ENCODE data around the gene TREH.
A peak's percentile ranks its signal among the peaks of the same experiment; 100 is the strongest.

TREH gene

DNA sequence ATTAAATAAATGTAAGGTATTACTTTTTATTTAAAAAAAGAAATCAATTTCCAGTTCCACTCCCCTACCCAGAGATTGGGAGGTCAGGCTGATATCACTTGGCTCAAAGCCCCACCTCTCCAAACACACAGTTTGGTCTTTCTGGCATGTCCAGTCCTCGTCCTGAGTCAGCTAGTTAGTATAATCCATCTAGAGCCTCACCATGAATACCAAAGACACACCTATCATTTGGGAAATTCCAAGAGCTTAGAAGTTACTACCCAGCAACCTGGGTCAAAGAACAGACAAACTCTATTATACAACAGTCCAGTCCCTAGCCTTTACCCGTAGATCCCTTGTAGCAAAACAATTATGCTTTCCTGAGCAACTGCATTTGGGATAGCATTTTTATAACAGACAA, 9.4 kb downstream of the TREH start:
- DNase-seq (ENCODE audit: low spot score) = no peak
- Mint-ChIP-seq H3K9me3 (no peaks in the 10 kb centered on the region), H3K27ac (no peak overlapping the region), H3K4me1 (ENCODE audit: low read depth) (no peaks in the 10 kb centered on the region), H3K27me3 (ENCODE audit: low read depth) (peaks cover 24% of the 10 kb centered on the region), H3K36me3 (ENCODE audit: low read depth) (no peaks in the 10 kb centered on the region), H3K4me3 (no peak overlapping the region)

DNA sequence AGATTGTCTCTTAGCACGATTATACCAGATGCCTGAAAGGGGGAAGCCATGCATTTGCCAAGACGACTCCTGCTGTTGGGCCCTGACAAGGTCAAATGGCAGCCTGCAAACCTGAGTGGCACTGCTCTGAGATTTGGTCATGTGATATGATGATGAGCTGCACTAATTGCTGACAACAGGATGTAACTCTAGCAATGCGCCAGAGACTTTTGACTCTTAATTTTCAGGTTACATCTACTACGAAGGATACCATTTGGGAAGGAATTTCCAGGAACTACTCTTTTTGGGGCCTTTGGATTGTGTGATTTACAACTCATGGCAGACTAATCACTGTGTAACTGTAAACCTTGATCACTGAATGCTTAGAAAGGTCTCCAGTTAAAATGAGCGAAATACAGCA, 13.1 kb downstream of the TREH start:
- H3K27me3 Mint-ChIP-seq (ENCODE audit: low read depth) = peaks cover 17% of the 10 kb centered on the region
- H3K9me3 Mint-ChIP-seq = no peaks in the 10 kb centered on the region
- no peak overlapping the region for H3K27ac Mint-ChIP-seq
- no peaks in the 10 kb centered on the region for H3K4me1 Mint-ChIP-seq (ENCODE audit: low read depth)
- H3K4me3 Mint-ChIP-seq = no peak overlapping the region
- DNase-seq (ENCODE audit: low spot score) = no peak
- H3K36me3 Mint-ChIP-seq (ENCODE audit: low read depth) = no peaks in the 10 kb centered on the region

DNA sequence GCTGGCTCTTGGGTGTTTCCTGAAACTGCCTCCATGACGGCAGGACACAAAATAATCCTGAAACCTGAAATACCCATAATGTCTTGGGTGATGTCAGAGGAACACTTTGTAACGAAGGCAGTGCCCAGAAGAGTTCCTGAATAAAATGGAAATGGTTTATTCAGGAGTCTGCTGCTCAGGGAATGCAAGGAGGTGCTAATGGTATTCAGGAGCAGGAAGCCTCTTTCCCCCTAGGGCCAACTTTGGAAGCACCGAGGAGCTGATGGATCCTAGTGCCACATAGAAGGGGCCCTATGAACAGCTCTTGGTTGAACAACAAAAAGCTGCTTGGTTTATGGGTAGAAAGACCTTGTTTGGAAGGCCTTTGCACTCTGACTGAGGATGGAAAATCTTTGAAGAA, 15.5 kb downstream of the TREH start:
- no peaks in the 10 kb centered on the region for H3K9me3 Mint-ChIP-seq
- H3K4me1 Mint-ChIP-seq (ENCODE audit: low read depth) = peaks cover 3% of the 10 kb centered on the region
- no peaks in the 10 kb centered on the region for H3K27me3 Mint-ChIP-seq (ENCODE audit: low read depth)
- DNase-seq (ENCODE audit: low spot score) = no peak
- no peak overlapping the region for H3K4me3 Mint-ChIP-seq
- H3K36me3 Mint-ChIP-seq (ENCODE audit: low read depth) = no peaks in the 10 kb centered on the region
- H3K27ac Mint-ChIP-seq = no peak overlapping the region

DNA sequence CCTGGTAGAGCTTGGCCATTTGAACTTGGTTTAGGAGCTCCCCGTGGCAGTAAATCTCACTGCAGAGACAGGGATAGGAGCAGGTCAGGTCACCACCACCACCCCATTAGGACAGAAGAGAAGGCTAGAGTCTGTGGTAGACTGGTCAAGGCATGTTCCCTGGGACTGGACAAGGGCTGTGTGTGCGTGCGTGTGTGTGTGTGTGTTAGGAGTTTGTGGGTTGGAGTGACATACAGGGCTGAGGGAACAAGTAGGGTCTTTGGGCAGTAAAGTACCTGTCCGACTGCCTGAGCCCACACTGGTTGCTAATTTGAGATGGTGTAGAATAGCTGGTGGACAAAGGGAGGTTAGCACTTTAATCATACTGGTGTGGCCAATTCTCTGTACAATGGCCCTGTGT, 16.1 kb downstream of the TREH start:
- DNase-seq (ENCODE audit: low spot score) = no peak
- Mint-ChIP-seq H3K27ac (no peak overlapping the region), H3K36me3 (ENCODE audit: low read depth) (no peaks in the 10 kb centered on the region), H3K9me3 (no peaks in the 10 kb centered on the region), H3K4me1 (ENCODE audit: low read depth) (peaks cover 3% of the 10 kb centered on the region), H3K4me3 (no peak overlapping the region), H3K27me3 (ENCODE audit: low read depth) (no peaks in the 10 kb centered on the region)

DNA sequence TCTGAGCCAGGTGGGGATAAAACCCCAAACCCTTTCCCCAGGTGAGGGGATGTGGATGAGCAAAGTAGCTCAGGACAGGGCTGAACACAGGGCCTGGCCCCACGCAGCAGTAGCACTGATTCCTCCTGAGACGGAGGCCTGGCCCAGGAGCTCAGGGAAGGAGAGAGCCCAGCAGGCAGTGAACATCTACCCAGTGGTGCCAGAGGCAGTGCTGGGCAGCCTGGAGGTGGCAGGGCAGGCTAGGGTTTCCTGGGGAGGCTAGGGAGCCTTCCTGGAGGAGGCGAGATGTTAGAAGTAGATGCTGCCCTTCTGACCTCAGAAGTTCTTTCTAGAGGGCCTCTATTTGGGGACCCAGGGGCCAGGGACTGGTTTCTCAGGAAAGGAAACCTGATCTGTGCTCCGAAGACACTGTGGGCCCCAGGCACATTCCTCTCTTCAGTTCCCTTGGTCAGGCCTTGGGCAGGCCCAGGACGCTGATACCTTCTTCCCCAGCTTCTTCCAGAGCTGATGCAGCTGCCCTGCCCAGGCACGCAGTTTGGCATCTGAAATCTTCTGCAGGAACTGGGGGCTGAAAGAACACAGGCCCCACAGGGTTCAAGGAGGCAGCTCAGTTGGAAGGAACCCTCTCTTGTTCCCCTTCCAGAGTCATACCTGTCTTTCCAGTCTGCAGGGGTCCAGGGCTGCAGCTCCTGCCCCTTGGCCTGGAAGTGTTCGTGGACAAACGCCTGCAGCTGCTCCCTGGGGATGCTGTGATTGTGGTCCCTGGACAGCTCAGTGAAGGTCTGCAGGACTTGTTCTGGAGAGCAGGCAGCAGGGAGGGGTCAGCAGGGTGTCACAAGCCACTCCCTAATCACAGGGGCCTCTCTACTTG, 16.8 kb downstream of the TREH start:
- H3K36me3 Mint-ChIP-seq (ENCODE audit: low read depth) = no peaks in the 10 kb centered on the region
- no peaks in the 10 kb centered on the region for H3K9me3 Mint-ChIP-seq
- no peak for DNase-seq (ENCODE audit: low spot score)
- H3K27ac Mint-ChIP-seq = no peak overlapping the region
- H3K27me3 Mint-ChIP-seq (ENCODE audit: low read depth) = no peaks in the 10 kb centered on the region
- no peak overlapping the region for H3K4me3 Mint-ChIP-seq
- peaks cover 3% of the 10 kb centered on the region for H3K4me1 Mint-ChIP-seq (ENCODE audit: low read depth)

DNA sequence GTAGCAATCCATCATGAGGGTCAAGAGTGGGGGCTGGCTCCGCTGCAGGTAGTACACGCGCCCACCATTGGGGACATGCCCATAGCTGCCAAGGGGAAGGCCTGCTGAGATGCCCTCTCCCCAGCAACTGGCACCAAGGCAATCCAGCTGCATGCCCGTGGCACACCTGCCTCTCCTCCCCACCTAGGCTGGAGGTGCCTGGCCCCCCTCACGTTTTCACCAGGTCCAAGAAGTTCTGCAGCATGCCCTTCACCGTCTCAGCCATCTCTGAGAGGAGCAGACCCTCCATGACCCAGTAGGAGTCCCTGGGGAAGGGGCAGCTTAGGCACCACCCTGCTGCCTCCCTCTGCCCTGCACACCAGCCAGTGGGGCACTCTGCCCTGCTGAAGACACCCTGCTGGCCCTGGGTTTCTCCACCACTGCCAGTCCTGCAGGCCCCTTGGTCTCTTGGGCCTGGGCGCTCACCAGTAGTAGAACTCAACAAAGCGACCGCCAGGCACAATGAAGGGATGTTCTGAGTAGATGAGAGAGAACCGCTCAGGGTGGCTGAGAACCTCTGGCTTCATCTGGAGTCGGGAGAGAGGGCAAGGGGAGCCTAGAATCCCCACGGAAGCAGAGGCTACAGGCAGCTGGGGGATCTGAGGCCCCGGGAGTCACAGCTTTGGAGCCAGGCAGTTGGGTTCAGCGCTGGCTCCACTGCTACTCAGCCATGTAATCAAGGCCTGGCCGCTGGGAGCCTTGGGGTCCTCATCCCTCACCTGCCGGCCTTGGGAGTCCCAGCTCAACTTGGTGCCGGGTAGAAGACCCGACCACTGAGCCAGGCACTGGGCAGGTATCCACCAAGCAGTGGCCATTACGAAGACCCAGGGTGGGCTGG, 17.8 kb downstream of the TREH start:
- Mint-ChIP-seq H3K4me3 (no peak overlapping the region), H3K27me3 (ENCODE audit: low read depth) (no peaks in the 10 kb centered on the region), H3K27ac (no peak overlapping the region), H3K36me3 (ENCODE audit: low read depth) (no peaks in the 10 kb centered on the region), H3K9me3 (no peaks in the 10 kb centered on the region), H3K4me1 (ENCODE audit: low read depth) (peaks cover 3% of the 10 kb centered on the region)
- DNase-seq (ENCODE audit: low spot score) = no peak

DNA sequence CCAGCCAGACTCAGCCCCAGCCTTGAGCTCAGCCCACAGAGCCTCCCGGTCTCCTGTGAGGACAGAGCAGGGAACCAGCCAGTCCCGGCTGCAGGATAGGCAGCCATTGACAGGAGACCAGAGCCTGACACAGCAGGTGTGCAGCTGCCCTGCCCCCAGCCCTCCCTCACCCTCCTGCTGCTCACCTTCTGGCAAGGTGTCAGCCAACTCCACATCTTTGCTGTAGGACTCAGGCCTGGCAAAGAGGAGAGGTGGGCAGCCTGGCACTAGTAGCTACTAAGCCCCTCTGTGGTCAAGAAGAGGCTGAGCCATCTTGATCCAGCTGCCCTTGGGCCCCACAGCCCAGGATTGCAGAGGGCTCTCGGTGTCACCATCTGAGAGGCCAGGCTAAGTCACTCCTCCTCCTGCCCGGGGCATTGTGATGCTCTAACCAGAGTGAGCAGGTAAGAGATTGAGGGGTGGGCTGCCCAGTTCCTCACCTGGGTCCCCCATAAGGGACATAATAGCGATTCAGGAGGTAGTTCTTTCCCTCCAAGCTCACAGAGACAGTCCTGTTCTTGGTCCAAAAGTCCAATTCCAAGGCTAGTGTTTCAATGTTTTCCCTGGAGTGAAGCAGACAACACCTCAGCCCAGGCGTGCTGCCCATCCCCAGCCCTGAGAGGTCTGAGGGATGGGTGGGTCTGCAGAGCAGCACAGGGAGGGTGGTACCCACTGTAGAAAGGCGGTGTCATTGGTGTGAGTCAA, 18.6 kb downstream of the TREH start:
- no peaks in the 10 kb centered on the region for H3K9me3 Mint-ChIP-seq
- no peak overlapping the region for H3K4me3 Mint-ChIP-seq
- no peak overlapping the region for H3K27ac Mint-ChIP-seq
- DNase-seq (ENCODE audit: low spot score) = no peak
- H3K4me1 Mint-ChIP-seq (ENCODE audit: low read depth) = peaks cover 3% of the 10 kb centered on the region
- no peaks in the 10 kb centered on the region for H3K27me3 Mint-ChIP-seq (ENCODE audit: low read depth)
- no peaks in the 10 kb centered on the region for H3K36me3 Mint-ChIP-seq (ENCODE audit: low read depth)

DNA sequence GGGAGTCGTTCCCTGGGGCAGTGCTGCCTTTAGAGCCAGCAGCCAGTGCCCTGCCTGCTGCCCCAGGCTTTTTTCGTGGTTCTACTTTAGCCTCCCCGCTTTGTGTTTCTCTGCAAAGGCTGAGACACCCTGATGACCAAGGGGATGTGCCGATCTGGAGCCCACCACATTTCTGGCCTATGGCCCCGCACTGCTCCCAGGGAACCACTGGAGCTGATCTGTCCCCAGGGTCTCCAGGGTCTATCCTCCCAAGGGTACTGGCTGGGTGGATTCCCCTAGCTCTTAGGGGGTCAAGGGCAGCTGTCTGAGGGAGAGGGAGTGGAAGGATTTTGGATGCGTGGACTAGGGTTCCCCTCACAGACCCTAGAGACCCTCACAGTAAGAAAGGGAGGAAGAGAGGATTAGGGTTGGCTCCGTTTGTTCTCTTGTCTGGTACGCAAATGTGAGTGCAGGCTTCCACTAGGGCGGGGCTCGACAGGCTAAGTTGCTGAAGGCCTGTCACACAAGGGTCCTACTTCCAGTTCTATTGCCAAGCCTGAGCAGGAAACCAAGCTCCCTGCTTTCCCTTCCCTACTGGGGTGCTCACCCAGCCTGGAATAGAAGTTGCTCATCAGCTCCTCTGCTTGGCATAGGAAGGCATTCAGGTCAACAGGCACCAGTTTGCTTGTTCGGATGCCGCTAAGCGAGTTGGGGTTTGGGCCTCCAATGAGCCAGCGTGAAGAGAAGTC, 19.3 kb downstream of the TREH start:
- H3K9me3 Mint-ChIP-seq = no peaks in the 10 kb centered on the region
- H3K4me3 Mint-ChIP-seq = no peak overlapping the region
- H3K27me3 Mint-ChIP-seq (ENCODE audit: low read depth) = no peaks in the 10 kb centered on the region
- H3K36me3 Mint-ChIP-seq (ENCODE audit: low read depth) = no peaks in the 10 kb centered on the region
- H3K4me1 Mint-ChIP-seq (ENCODE audit: low read depth) = peaks cover 3% of the 10 kb centered on the region
- H3K27ac Mint-ChIP-seq = no peak overlapping the region
- no peak for DNase-seq (ENCODE audit: low spot score)

DNA sequence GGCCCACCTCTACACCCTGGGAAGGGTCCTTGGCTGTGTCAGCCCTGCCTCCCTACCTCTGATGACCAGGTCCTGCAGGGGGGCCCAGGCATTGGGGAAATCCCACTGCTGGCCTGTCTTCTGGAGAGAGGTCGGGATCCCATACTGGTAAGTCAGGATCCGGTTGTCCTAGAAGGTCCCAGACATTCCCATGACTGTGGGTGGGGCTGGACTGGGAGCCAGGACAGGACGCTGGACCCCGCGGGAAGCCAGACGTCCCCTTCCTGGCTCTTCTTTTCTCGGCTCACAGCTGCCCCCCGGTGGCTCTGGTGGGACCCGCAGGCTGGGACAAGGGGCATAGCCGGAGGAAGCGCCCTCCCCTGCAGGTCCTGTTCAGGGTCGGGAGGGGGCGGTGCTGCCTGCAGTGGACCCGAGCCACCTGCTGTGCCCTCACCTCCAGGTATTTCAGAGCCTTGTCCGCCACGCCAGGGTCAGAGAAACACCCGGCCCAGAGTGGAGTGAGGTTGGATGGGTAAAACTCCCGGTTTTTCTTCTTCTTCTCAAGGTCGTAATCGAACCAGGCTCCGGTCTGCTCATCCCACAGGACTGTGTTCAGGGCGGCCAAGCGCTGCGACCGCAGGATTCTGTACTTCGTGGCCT, 20.0 kb downstream of the TREH start:
- no peak overlapping the region for H3K4me3 Mint-ChIP-seq
- DNase-seq (ENCODE audit: low spot score) = peak; percentile 75
- no peaks in the 10 kb centered on the region for H3K27me3 Mint-ChIP-seq (ENCODE audit: low read depth)
- H3K36me3 Mint-ChIP-seq (ENCODE audit: low read depth) = no peaks in the 10 kb centered on the region
- no peak overlapping the region for H3K27ac Mint-ChIP-seq
- H3K9me3 Mint-ChIP-seq = no peaks in the 10 kb centered on the region
- H3K4me1 Mint-ChIP-seq (ENCODE audit: low read depth) = peaks cover 3% of the 10 kb centered on the region

DNA sequence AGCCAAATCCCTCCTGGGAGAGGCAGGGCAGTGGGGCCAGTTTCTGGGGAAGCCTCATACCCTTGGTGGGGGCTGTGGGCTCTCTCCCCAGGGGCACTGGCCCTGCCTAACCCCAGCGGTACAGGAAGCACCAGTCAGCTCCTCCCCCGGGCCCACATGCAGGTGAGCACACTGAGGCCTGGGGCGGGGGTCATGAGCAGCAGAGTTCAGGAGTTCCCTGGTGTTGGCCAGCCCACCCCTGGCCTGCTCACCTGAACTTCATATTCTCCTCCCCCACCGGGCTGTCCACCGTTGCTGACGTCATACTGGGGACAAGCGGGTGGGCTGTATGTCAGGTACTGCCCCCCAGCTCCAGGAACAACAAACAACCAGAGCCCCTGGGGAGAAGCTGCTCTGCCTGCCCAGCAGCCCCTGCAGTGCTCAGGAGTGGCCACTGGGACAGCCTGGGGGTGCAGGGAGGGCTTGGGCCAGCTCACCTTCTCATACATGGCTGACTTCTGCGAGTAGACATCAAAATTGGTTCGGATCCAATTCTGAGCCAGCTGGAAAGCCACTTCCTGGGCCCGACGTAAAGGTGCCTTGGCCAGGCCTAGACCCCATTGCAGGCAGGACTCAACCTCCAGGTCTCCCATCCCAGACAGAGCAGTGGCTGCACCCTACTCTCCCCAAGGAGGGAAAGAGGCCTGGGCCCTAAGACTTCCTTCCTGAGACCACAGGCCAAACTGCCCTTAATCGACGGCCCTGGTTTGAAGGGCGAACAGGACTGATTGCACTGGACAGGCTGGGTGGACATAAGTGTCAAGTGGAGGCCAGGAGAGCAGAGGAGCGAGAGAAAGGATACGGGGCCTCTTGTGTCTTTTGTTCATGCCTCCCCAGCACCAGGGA, 20.8 kb downstream of the TREH start:
- no peak overlapping the region for H3K4me3 Mint-ChIP-seq
- no peak overlapping the region for H3K27ac Mint-ChIP-seq
- H3K27me3 Mint-ChIP-seq (ENCODE audit: low read depth) = peaks cover 2% of the 10 kb centered on the region
- DNase-seq (ENCODE audit: low spot score) = no peak
- no peaks in the 10 kb centered on the region for H3K36me3 Mint-ChIP-seq (ENCODE audit: low read depth)
- peaks cover 3% of the 10 kb centered on the region for H3K4me1 Mint-ChIP-seq (ENCODE audit: low read depth)
- no peaks in the 10 kb centered on the region for H3K9me3 Mint-ChIP-seq

DNA sequence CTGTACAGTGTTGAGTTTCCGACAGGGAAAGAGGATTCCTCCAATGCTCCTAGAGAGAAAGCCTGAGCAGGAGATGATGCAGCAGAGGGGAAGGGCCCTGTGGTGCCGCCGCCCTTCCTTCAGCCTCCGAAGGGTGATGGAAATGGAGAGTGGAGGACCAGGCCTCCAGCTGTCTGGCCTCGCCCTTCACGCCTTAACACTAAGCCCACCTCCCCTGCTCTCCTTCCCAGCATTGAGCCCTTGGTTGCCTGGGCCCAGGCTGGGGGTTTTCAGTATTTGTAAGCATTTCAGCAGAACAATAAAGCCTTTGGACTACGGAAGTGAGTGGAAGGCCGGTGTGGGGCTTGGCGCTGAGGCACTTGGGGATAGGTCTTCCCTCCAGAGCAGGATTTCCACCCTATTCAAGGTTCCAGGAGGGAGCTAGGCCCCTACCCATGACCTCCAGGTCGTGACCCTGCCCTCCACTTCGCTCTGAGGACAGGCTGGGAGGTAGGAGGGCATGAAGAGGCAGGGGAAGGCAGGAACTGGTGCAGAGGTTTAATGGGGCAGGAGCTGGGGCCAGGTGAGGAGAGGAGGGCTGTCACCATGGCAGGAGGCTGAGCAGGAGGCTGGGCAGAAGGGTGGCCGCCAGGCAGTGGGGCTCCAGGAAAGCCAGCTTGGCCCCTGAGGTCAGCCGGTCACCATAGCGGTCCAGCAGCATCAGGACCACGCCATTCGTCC, 21.6 kb downstream of the TREH start:
- no peaks in the 10 kb centered on the region for H3K36me3 Mint-ChIP-seq (ENCODE audit: low read depth)
- peaks cover 4% of the 10 kb centered on the region for H3K4me1 Mint-ChIP-seq (ENCODE audit: low read depth)
- no peaks in the 10 kb centered on the region for H3K9me3 Mint-ChIP-seq
- DNase-seq (ENCODE audit: low spot score) = no peak
- no peak overlapping the region for H3K27ac Mint-ChIP-seq
- no peak overlapping the region for H3K4me3 Mint-ChIP-seq
- peaks cover 3% of the 10 kb centered on the region for H3K27me3 Mint-ChIP-seq (ENCODE audit: low read depth)

DNA sequence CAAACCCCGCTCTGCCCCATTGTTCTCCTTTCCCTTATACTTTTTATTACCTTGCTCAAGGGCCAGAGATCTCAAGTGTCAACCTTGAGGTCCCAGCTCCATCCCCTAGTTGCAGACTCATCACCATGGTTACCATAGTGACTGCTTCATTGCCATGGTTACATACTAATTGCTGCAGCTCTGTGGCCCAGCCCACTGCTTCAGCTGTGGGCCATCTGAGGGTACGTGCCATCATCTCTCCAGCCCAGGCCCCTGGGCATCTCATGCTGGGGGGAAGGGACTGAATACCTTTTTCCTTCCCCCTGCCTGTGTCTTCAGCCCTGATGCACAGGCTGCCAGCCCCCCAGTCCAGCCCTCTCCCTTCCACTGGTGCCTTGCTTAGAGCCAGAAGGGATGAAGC, 22.2 kb downstream of the TREH start:
- Mint-ChIP-seq H3K27me3 (ENCODE audit: low read depth) (peaks cover 3% of the 10 kb centered on the region), H3K4me3 (no peak overlapping the region), H3K27ac (no peak overlapping the region), H3K36me3 (ENCODE audit: low read depth) (no peaks in the 10 kb centered on the region), H3K4me1 (ENCODE audit: low read depth) (peaks cover 9% of the 10 kb centered on the region), H3K9me3 (no peaks in the 10 kb centered on the region)
- DNase-seq (ENCODE audit: low spot score) = no peak

Measured in T-helper 2 cell treated with Interferon-gamma antibody and Interleukin-4, amounts not matched to agents 5 μg/mL and 100 μg/mL, for 36 hours (primary cell).